ENCODE measurements around the gene TBL3. TPM values are rescaled to one million over a fixed set of nuclear protein-coding genes. Genes with fewer than 3 reads are reported as not detected.

TBL3 gene
- total and polyA plus RNA-seq, 5 experiments from 2014 or later = 30.0 to 61.8 (median 44.6) TPM

DNA sequence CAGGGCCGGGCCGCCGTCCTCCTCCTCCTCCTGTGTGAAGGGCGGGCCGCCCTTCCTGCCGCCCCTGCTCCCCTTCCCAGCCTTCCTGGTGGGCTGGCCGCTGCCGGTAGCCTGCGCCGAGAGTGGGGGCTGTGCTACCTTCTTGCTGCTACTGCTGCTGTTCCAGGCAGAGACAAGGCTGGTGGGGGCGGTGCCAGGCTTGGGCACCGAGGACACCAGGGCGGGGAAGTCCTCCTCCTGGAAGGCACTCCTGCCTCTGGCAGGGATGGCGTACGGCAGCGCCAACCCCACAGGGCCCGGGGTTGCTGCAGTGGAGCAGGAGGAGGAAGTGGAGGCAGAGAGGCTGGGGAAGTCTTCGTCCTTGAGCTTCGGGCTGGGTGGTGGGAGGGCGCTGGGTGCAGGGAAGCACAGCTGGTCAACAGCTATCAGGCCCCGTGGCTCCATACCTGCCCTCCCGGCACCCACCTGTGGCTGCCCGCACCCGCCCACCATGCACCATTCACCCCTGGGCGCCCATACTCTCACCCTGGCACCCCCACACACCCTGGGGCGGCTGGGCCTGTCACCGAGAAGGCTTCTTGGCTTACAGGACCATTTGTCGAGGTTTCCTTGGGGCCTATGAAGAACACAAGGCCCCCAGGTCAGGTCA, 28.1 kb downstream of the TBL3 start:
- H3K36me3 Mint-ChIP-seq = peaks cover 0 to 35% (median 4%) of the 10 kb centered on the region in 3 donors
- H3K9me3 Mint-ChIP-seq = no peaks in the 10 kb centered on the region
- no peak for DNase-seq
- POLR2A ChIA-PET = interaction anchor here (0.8 kb wide), 1 partner anchor 153 kb away, joined by 3 read pairs; no protein-coding TSS in a partner anchor
- peaks cover 3 to 13% (median 9%) of the 10 kb centered on the region in 4 donors for H3K4me1 Mint-ChIP-seq
- H3K27me3 Mint-ChIP-seq = no peaks in the 10 kb centered on the region
- no peak for ATAC-seq
- H3K4me3 Mint-ChIP-seq = no peak overlapping the region
- peak overlapping the region in 1 of 10 donors; percentile 40 for H3K27ac Mint-ChIP-seq

DNA sequence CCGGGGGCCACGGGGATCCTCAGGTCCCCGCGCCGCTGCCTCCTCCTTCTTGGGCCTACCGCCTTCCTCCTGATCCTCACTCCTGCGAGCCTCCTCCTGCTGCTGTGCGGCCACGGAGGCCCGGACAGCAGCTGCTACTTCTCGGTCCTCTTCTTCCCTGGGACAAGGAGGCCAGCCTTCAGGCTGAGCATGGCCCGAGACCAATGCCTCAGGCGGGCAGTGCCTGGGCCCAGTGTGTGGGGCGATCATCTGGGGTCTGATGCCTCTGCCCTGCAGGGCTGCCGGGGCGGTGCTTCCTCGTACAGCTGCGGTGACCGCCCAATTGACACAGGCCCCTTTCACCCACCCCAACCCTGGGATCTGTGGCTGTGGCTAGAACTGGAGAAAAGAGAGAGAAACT, 29.2 kb downstream of the TBL3 start:
- Mint-ChIP-seq H3K4me1 (peaks cover 8 to 22% (median 15%) of the 10 kb centered on the region in 4 donors), H3K27ac (no peak overlapping the region), H3K4me3 (no peak overlapping the region), H3K27me3 (no peaks in the 10 kb centered on the region), H3K36me3 (peaks cover 0 to 35% (median 4%) of the 10 kb centered on the region in 3 donors), H3K9me3 (no peaks in the 10 kb centered on the region)
- POLR2A ChIA-PET = interaction anchor here (0.5 to 1.1 kb wide), 2 partner anchors 8 to 10 kb away, joined by 3 read pairs; partner anchors contain the start of gene ZNF598
- ATAC-seq (no peak), DNase-seq (no peak)

DNA sequence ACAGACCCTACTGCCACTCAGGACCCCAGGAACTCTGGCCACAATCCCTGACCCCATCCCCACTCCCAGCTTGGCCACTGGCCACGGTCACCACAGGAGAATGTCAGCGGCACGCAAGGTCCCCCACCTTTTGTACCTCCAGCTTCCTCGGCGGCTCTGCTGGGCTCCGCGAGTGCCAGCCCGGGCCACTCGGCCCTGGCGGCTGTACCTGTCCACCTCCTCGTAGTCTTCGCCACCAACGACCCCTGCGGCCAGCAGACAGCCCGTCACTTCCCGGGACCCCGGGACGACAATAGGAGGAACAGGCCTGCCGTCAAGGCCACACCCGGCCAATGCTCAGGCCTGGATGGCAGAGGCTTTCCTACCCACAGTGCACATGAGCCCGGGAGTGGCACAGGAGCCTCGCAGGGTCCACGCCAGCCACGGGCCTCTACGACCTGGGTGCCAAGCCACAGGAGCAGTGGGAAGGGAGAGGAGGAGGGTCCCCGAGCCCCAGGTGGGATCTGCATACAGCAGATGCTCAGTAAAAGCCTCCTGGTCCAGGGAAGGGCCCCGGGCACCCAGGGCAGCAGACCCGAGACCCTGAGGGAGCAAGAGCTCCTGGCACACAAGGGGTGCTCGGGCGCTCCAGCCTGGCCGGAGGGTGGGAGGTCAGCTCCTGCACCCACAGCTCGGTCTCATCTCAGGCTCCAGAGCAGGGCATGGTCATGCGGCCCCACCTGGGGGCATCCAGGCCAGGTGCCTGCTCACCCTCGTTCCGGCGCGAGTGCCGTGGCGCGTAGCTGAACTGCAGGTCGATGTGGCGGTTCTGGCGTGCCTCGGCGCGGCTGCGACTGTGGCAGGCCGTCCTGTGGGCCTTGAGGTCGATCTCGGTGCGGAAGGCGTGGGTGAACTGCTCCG, 29.9 kb downstream of the TBL3 start:
- H3K27ac Mint-ChIP-seq = no peak overlapping the region
- ATAC-seq (no peak), DNase-seq (no peak)
- H3K4me1 Mint-ChIP-seq = peaks cover 12 to 28% (median 20%) of the 10 kb centered on the region in 4 donors
- no peaks in the 10 kb centered on the region for H3K27me3 Mint-ChIP-seq
- H3K4me3 Mint-ChIP-seq = no peak overlapping the region
- H3K36me3 Mint-ChIP-seq = peaks cover 0 to 35% (median 4%) of the 10 kb centered on the region in 3 donors
- H3K9me3 Mint-ChIP-seq = no peaks in the 10 kb centered on the region
- POLR2A ChIA-PET = interaction anchor here (1.1 to 1.7 kb wide), 2 partner anchors 8 kb away, joined by 3 to 5 read pairs; partner anchors contain the start of gene ZNF598

DNA sequence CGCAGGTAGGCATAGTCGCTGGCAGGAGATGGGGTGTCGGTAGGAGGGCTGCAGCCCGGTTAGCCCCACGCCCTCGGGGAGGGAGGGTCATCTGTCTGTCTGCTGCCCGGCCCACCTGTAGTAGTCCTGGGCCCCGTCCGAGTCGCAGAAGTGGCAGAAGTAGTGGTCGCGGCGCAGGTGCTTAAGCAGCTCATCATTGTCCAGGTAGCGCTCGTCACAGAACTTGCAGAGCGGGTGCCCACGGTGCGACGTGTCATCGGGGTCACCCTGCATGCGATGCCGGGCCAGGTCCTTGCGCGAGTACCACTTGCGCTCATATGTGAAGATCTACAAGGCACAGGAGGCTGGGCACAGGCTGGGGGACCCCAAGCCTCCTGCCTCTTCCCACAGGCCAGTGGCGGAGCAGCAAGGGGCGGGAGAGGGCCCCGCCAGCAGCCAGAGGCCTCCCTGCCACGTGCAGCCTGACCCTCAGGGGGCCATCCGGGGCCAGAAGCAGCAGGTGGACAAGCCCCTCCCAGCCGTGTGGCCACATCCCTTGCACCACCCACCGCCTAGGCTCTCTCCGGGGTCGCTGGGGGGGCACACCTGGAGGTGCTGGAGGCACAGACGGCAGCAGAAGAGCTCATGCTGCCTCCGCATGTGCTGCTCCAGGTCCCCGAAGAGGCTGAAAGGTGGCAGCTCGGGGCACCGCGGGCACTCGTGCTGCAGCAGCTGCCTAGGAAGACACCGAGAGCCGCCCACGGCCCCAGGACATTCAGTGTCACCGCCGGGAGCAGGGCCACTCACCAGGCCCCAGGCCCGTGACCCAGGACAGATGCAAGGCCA, 30.8 kb downstream of the TBL3 start:
- Mint-ChIP-seq H3K4me3 (no peak overlapping the region), H3K4me1 (peaks cover 15 to 37% (median 29%) of the 10 kb centered on the region in 4 donors), H3K9me3 (no peaks in the 10 kb centered on the region), H3K36me3 (peaks cover 0 to 31% (median 4%) of the 10 kb centered on the region in 3 donors), H3K27ac (no peak overlapping the region), H3K27me3 (no peaks in the 10 kb centered on the region)
- POLR2A ChIA-PET = interaction anchor here (0.8 to 3.4 kb wide), 6 partner anchors 9 to 153 kb away, joined by 3 to 16 read pairs (median 5); partner anchors contain the start of genes RPS2, TBL3 and TRAF7
- ATAC-seq (no peak), DNase-seq (no peak)

DNA sequence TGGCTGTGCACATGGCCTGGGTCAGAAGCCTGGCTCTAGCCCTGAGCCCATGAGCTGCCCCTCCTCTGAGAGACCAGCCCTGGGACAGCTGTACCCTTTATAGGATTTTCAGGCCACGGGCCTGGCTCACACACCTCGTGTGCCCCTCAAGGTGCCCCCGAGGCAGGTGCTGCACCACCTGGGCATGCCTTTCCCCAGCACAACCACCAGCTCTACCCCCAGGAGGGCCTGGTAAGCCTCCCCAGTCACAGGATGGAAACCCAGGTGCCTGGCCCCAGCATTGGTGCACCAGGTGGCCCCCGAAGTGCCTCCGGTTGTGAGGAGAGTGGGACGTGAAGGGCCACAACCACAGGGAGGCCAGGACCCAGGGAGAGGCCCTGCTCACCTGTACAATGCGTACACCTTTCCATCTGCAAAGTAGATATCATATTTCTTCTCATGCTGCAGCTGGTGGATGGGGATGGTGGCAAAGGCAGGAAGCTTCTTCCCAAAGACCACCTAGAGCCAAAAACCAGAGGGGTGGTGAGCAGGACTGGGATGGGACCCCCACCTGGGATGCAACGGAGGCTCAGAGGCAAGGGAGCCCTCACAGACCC, 31.5 kb downstream of the TBL3 start:
- POLR2A ChIA-PET = interaction anchor here (0.8 to 3.4 kb wide), 8 partner anchors 11 to 152 kb away, joined by 3 to 16 read pairs (median 4); partner anchors contain the start of genes RPS2, TBL3 and TRAF7
- ATAC-seq (no peak), DNase-seq (no peak)

DNA sequence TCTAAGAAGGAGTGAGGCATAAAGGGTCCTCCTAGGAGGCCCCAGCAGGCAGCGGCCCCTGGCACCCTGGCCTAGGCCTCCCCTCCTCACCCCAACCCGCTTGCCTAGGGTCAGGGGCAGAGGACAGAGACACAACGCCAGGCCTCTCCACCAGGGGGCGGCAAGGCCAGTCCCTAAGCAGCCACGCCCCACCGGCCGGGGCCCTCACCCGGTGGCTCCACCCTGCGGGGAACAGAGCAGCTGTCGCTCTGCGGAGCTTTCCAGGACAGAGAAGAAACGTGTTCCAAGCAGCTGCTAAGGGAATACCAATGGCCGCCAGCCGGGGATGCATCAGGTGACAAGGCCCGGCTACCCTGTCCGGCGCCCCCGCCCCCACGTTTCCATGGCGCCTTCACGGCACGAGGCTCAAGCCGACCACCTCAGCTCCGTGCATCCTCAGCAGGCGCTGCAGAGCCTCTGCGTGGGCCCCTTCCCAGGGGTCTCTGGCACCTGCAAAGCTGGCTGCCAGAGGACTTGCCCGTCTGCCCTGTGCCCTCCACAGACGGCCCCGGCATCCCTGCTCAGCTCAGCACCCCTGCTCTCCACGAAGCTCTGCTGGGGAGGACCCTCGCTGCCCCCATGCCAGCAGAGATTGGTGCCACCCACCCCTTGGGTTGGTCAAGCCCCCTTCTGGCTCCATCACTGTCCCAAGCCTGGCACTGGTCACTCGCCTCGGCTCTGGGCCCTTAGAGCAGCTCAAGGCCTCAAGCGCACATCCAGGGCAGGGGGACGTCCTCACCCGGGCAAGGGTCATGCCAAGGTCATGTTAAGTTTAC, 32.2 kb downstream of the TBL3 start:
- H3K27me3 Mint-ChIP-seq = no peaks in the 10 kb centered on the region
- POLR2A ChIA-PET = interaction anchor here (1.1 to 3.4 kb wide), 7 partner anchors 11 to 151 kb away, joined by 3 to 16 read pairs (median 4); partner anchors contain the start of genes NDUFB10, RPS2 and TRAF7
- peaks cover 25 to 50% (median 42%) of the 10 kb centered on the region in 4 donors for H3K4me1 Mint-ChIP-seq
- DNase-seq = peak; percentile 68 to 89 (median 80)
- ATAC-seq = peak; percentile 90 to 93
- H3K27ac Mint-ChIP-seq = no peak overlapping the region
- H3K9me3 Mint-ChIP-seq = no peaks in the 10 kb centered on the region
- peaks cover 0 to 22% (median 4%) of the 10 kb centered on the region in 3 donors for H3K36me3 Mint-ChIP-seq
- H3K4me3 Mint-ChIP-seq = no peak overlapping the region

More for the DNA sequence above, 31.5 kb downstream of the TBL3 start:
- H3K27me3 Mint-ChIP-seq = no peaks in the 10 kb centered on the region
- no peaks in the 10 kb centered on the region for H3K9me3 Mint-ChIP-seq
- H3K4me1 Mint-ChIP-seq = peaks cover 21 to 44% (median 36%) of the 10 kb centered on the region in 4 donors
- H3K4me3 Mint-ChIP-seq = no peak overlapping the region
- H3K36me3 Mint-ChIP-seq = peaks cover 0 to 27% (median 4%) of the 10 kb centered on the region in 3 donors
- no peak overlapping the region for H3K27ac Mint-ChIP-seq

DNA sequence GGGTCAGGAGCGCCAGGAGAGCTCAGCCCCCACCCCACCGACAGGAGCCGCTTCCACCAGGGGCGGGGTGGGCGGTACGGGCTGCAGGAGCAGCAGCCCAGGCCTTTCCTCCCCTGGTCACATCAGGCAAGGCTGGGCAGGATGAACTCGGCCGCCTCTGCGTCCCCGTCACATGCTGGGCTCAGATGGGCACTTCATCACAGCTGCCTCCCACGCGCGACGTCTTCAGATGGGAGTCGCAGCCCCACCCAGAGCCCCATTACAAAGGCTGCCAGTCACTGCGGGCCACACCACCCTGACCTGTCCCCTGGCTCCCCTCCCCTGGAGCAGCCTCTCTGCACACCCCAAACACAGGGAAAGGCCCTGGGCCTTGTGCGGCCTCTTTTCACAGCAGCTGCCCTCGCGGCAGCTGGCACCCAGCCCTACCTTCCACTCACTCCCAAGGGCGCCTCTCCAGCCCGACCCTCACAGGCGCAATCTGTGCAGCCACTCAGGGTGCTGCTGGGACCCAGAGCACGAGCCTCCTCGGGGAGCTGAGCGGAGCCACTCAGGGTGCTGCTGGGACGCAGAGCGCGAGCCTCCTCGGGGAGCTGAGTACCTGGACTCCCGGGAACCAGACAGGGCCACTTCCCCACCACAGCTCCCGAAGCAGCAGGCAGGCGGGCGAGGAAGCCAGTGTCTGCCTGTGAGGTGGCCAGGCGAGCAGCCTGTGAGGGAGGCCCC, 33.1 kb downstream of the TBL3 start:
- Mint-ChIP-seq H3K27me3 (no peaks in the 10 kb centered on the region), H3K36me3 (peaks cover 0 to 22% (median 4%) of the 10 kb centered on the region in 3 donors), H3K4me3 (peak overlapping the region in 1 of 10 donors; percentile 45), H3K4me1 (peaks cover 25 to 50% (median 43%) of the 10 kb centered on the region in 4 donors), H3K27ac (no peak overlapping the region), H3K9me3 (no peaks in the 10 kb centered on the region)
- no peak for ATAC-seq
- POLR2A ChIA-PET = interaction anchor here (1.1 to 3.4 kb wide), 4 partner anchors 40 to 150 kb away, joined by 3 to 16 read pairs (median 10); partner anchors contain the start of genes NDUFB10, RPS2 and TRAF7
- no peak for DNase-seq

DNA sequence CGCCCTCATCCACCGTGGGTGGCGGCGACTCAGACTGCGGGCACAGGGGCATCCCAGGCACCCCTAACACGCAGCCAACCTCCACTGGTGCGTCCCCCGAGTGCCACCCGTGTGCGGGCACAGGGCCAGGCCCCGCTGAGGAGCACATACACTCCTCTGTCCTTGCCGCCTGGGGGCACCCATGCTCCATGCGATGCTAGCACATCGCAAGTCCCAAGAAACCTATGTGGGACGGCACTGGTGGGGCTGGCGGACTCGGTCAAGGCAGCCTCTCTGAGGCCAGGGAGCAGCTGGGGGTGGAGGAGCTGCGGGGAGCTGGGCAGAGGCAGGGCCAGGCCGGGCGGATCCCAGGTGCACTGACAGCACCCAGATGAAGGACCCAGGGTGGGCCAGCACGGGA, 33.8 kb downstream of the TBL3 start:
- no peaks in the 10 kb centered on the region for H3K27me3 Mint-ChIP-seq
- peak overlapping the region in 1 of 10 donors; percentile 56 for H3K27ac Mint-ChIP-seq
- POLR2A ChIA-PET = interaction anchor here (1.7 to 3.4 kb wide), 2 partner anchors 46 to 150 kb away, joined by 3 to 16 read pairs; partner anchors contain the start of genes NDUFB10 and TRAF7
- no peaks in the 10 kb centered on the region for H3K9me3 Mint-ChIP-seq
- peak overlapping the region in 2 of 10 donors; percentile 22 to 78 for H3K4me3 Mint-ChIP-seq
- H3K36me3 Mint-ChIP-seq = peaks cover 0 to 16% (median 4%) of the 10 kb centered on the region in 3 donors
- H3K4me1 Mint-ChIP-seq = peaks cover 28 to 56% (median 48%) of the 10 kb centered on the region in 4 donors
- DNase-seq (no peak), ATAC-seq (no peak)

DNA sequence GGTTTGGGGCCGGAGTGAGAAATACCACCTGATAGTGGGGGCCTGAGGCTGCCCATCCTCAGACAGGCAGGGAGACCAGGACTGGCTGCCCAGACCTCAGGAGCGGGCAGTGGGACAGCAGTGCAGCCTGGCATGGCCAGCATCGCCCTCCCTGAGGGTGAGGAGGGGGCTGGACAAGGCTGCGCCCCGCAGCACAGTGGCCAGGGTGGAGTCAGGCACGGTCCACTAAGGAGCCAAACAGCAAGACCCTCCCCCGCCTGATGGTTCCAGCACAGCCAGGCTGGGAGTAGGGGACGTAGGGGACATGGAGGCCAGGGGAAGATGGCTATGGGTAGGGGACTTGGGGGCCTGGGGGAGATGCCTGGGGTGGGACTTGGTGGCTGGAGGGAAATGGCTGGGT, 34.5 kb downstream of the TBL3 start:
- ATAC-seq (no peak), DNase-seq (no peak)
- H3K27me3 Mint-ChIP-seq = no peaks in the 10 kb centered on the region
- no peaks in the 10 kb centered on the region for H3K9me3 Mint-ChIP-seq
- H3K36me3 Mint-ChIP-seq = peaks cover 0 to 10% (median under 1%) of the 10 kb centered on the region in 3 donors
- peak overlapping the region in 6 of 10 donors; percentile 4 to 92 (median 68) for H3K4me3 Mint-ChIP-seq
- peaks cover 28 to 56% (median 48%) of the 10 kb centered on the region in 4 donors for H3K4me1 Mint-ChIP-seq
- H3K27ac Mint-ChIP-seq = peak overlapping the region in 6 of 10 donors; percentile 28 to 88 (median 83)
- POLR2A ChIA-PET = no interaction called here
